Measurements from ENCODE around the gene PHACTR3. TPM values are rescaled to one million over a fixed set of nuclear protein-coding genes. Genes with fewer than 3 reads are reported as not detected.

The PHACTR3 gene
- total RNA-seq, 1 experiment from 2014 or later: not detected

- Histone ChIP-seq H3K9me3 (no peaks in the 10 kb centered on the region), H3K36me3 (no peaks in the 10 kb centered on the region), H3K4me3 (no peak overlapping the region), H3K27me3 (peaks cover 5% of the 10 kb centered on the region; the same call in 1 of the 2 replicates)
- DNase-seq: no peak
These were observed 35.0 kb upstream of the PHACTR3 start for GRCh38 chr20:59569305-59569704.

DNA sequence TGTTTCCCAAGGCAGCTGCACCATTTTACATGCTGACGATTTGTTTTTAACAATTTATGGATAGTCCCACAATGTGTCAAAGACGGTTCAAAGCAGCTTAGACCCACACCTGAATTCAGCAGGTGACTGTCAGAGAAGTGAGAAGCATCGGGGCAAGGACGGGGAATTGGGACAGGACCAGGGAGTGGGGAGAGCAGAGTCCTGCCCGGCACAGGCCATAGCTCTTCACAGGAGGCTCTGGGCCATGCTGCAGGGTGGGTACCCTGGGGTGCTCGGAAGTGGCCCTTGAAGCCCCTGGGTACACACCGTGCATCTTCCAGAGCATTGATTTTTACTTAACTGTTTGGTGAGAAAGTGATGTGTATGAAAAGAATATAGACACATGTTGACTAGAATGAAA, 33.2 kb upstream of the PHACTR3 start:
- H3K4me3 ChIP-seq: no peak overlapping the region
- no peak for DNase-seq
- H3K27me3 ChIP-seq: peaks cover 5% of the 10 kb centered on the region; the same call in 1 of the 2 replicates
- H3K9me3 ChIP-seq: no peaks in the 10 kb centered on the region
- no peaks in the 10 kb centered on the region for H3K36me3 ChIP-seq

- Histone ChIP-seq H3K9me3 (no peaks in the 10 kb centered on the region), H3K4me3 (peak overlapping the region; percentile 48), H3K36me3 (no peaks in the 10 kb centered on the region), H3K27me3 (peaks cover 6% of the 10 kb centered on the region)
- peak; percentile 62 for DNase-seq
These were observed 32.6 kb upstream of the PHACTR3 start for GRCh38 chr20:59571551-59572314.

- Histone ChIP-seq H3K4me3 (no peak overlapping the region), H3K9me3 (no peaks in the 10 kb centered on the region)
These were observed 31.8 kb upstream of the PHACTR3 start for GRCh38 chr20:59572515-59572914.

DNA sequence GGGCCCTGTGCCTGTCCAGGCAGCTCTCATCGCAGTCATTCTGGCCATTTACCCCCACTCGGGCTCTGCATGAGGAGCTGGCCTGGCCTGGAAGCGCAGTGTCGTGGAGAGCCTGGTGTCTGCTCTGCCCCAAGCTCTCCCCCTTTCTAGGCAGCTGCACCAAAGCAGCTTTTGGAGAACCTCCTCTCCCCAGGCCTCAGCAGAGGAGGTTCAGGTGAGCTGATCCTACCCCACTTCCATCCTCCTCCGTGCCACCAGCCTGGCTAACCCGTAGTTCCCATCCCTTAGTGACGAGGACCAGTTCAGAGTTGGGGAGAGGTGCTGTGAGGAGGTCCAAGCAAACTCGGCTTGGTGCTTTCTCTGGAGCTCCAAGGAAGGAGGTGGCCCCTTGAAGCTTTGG, 30.5 kb upstream of the PHACTR3 start:
- H3K36me3 ChIP-seq: no peaks in the 10 kb centered on the region
- peaks cover 15% of the 10 kb centered on the region for H3K27me3 ChIP-seq
- no peak for DNase-seq
- H3K4me3 ChIP-seq: no peak overlapping the region
- H3K9me3 ChIP-seq: no peaks in the 10 kb centered on the region

More at GRCh38 chr20:59572515-59572914, 31.8 kb upstream of the PHACTR3 start:
- Histone ChIP-seq H3K27me3 (peaks cover 9% of the 10 kb centered on the region), H3K36me3 (no peaks in the 10 kb centered on the region)
- DNase-seq: no peak

GRCh38 chr20:59574308-59574707, 30.0 kb upstream of the PHACTR3 start:
- H3K27me3 ChIP-seq: peaks cover 15% of the 10 kb centered on the region
- H3K4me3 ChIP-seq: no peak overlapping the region
- no peaks in the 10 kb centered on the region for H3K9me3 ChIP-seq
- DNase-seq: no peak
- no peaks in the 10 kb centered on the region for H3K36me3 ChIP-seq

- Histone ChIP-seq H3K4me3 (no peak overlapping the region), H3K36me3 (no peaks in the 10 kb centered on the region), H3K9me3 (no peaks in the 10 kb centered on the region), H3K27me3 (peaks cover 15% of the 10 kb centered on the region)
- no peak for DNase-seq
These were observed 29.1 kb upstream of the PHACTR3 start for GRCh38 chr20:59575216-59575615.

DNA sequence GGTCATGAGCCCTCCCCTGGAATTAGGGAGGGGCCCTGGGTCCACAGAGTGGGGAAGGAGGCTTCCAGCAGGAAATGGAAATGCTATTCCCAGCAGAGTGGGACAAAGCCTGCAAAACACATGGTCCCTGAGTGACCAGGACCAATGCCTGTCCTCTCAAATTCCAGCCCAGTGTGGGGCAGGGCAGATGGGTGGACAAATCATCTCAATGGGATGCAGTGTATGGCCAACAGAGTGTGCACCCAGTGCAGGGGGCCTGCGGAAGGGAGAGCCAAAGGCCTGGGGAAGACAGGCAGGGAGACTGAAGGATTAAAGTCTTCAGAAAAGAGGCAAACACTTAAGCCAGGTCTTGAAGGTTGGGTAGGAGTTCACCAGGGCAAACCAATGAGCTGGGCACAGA, 28.7 kb upstream of the PHACTR3 start:
- DNase-seq: no peak
- H3K9me3 ChIP-seq: no peaks in the 10 kb centered on the region
- no peaks in the 10 kb centered on the region for H3K36me3 ChIP-seq
- H3K4me3 ChIP-seq: no peak overlapping the region
- H3K27me3 ChIP-seq: peaks cover 15% of the 10 kb centered on the region

GRCh38 chr20:59576216-59576953, 28.0 kb upstream of the PHACTR3 start:
- H3K9me3 ChIP-seq: no peaks in the 10 kb centered on the region
- peaks cover 13% of the 10 kb centered on the region for H3K27me3 ChIP-seq
- no peak for DNase-seq
- no peak overlapping the region for H3K4me3 ChIP-seq
- no peaks in the 10 kb centered on the region for H3K36me3 ChIP-seq

DNA sequence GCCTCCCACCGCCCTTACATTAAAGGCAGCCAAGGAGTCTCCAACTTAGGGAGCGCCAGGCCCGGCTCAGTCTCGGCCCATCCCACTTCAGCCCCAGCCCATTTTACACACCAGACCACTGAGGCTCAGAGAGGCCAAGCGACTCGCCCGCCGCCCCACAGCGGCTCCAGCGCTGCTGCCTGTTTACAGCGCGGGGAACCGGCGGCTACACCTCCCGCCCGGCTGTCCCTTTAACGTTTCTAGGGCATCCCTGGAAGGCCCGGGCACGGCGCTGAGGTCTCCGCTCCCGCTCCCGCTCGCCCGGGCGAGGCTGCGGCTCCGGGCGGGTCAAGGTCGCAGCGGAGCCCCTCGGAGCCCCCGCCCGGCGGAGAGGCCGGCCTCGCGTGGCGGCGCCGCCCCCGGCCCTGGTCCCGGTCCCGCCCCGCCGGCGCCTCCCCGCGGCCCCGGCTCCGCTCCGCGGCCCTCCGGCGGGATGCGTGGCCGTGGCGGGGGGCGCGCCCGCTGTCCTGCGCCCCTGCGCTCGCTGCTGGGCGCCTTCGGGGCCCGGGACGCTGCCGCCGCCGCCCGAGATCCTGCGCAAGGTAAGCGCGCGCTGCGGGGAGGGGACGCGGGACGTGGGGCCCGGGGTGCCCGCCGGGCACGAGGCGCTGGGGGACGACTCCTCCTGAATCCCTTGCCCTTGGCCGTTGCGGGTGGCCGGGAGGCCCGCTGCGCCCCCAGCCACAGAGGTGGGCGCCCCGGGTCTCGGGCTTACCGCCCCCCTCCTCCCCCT, 27.1 kb upstream of the PHACTR3 start:
- H3K27me3 ChIP-seq: peaks cover 16% of the 10 kb centered on the region
- H3K36me3 ChIP-seq: no peaks in the 10 kb centered on the region
- no peak overlapping the region for H3K4me3 ChIP-seq
- no peaks in the 10 kb centered on the region for H3K9me3 ChIP-seq
- DNase-seq: no peak

GRCh38 chr20:59577809-59578435, 26.4 kb upstream of the PHACTR3 start:
- Histone ChIP-seq H3K36me3 (no peaks in the 10 kb centered on the region), H3K4me3 (no peak overlapping the region), H3K9me3 (no peaks in the 10 kb centered on the region), H3K27me3 (peaks cover 18% of the 10 kb centered on the region)
- no peak for DNase-seq

GRCh38 chr20:59578436-59579403, 25.6 kb upstream of the PHACTR3 start:
- Histone ChIP-seq H3K9me3 (no peaks in the 10 kb centered on the region), H3K36me3 (no peaks in the 10 kb centered on the region), H3K4me3 (no peak overlapping the region), H3K27me3 (peaks cover 18% of the 10 kb centered on the region)
- DNase-seq: no peak

GRCh38 chr20:59579404-59580145, 24.8 kb upstream of the PHACTR3 start:
- H3K4me3 ChIP-seq: no peak overlapping the region
- no peak for DNase-seq

DNA sequence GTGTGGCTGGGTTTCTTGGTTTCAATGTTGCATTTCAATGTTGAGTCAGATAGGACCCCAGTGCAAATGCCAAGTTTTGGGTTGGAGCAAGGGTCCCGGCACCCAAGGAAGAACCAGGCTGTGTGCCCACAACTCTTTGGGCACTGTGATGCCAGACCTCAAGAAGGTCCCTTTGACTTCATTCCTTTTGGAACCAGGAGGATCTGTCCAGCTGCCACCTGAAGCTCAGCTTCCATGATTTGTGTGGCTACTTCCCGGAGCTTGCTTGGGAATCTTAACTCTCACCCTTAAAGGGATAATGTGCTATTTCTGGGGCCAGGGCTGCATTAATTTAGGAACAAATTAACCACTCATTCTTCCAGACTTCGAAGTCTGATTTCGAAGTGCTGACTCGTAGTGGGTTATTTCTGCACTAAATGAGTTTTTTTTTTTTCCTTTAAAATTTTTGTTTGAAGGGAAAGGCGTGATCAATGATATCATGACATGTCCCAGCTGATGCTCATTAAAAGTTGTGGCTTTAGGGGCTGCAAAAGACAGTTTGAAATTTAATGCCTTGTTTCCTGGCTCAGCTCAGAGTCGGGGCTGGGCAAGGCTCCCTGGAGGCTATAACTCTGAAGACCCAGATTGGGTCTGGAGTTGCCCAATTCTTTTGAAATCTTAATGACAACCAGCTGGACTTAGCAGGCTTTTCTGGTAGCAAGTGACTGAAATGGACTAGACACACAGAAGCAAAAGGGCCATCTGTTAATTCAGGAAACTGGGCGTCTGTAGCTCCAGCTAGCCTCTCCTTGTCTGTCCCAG, 24.0 kb upstream of the PHACTR3 start:
- no peak for DNase-seq
- Histone ChIP-seq H3K4me3 (no peak overlapping the region), H3K9me3 (no peaks in the 10 kb centered on the region), H3K27me3 (peaks cover 18% of the 10 kb centered on the region), H3K36me3 (no peaks in the 10 kb centered on the region)

More at GRCh38 chr20:59579404-59580145, 24.8 kb upstream of the PHACTR3 start:
- peaks cover 18% of the 10 kb centered on the region for H3K27me3 ChIP-seq
- no peaks in the 10 kb centered on the region for H3K36me3 ChIP-seq
- H3K9me3 ChIP-seq: no peaks in the 10 kb centered on the region

All from MG63 (cell line).